Rectal smooth muscle tissue (tissue), 1 donor: ENCODE measurements around the gene AIF1.
A peak's percentile ranks its signal among the peaks of the same experiment; 100 is the strongest.

Experiments
- H3K27ac ChIP-seq: one replicate; pipeline ENCODE4 v1.7.0; 2013; ENCODE audit warnings: low read depth, low read length, inconsistent platforms
- H3K27me3 ChIP-seq: one replicate; pipeline ENCODE4 v1.7.0; 2013; ENCODE audit warnings: low read length; ENCODE audit not compliant: control insufficient read depth, insufficient read depth
- H3K36me3 ChIP-seq: one replicate; pipeline ENCODE4 v1.7.0; 2013; ENCODE audit warnings: low read length; ENCODE audit not compliant: control insufficient read depth, insufficient read depth
- H3K4me1 ChIP-seq: one replicate; pipeline ENCODE4 v1.7.0; 2013; ENCODE audit warnings: low read length; ENCODE audit not compliant: control insufficient read depth, insufficient read depth
- H3K4me3 ChIP-seq: one replicate; pipeline ENCODE4 v1.7.0; 2013; ENCODE audit warnings: low read length
- H3K9ac ChIP-seq: one replicate; pipeline ENCODE4 v1.7.0; 2013; ENCODE audit warnings: low read length

The AIF1 gene

DNA sequence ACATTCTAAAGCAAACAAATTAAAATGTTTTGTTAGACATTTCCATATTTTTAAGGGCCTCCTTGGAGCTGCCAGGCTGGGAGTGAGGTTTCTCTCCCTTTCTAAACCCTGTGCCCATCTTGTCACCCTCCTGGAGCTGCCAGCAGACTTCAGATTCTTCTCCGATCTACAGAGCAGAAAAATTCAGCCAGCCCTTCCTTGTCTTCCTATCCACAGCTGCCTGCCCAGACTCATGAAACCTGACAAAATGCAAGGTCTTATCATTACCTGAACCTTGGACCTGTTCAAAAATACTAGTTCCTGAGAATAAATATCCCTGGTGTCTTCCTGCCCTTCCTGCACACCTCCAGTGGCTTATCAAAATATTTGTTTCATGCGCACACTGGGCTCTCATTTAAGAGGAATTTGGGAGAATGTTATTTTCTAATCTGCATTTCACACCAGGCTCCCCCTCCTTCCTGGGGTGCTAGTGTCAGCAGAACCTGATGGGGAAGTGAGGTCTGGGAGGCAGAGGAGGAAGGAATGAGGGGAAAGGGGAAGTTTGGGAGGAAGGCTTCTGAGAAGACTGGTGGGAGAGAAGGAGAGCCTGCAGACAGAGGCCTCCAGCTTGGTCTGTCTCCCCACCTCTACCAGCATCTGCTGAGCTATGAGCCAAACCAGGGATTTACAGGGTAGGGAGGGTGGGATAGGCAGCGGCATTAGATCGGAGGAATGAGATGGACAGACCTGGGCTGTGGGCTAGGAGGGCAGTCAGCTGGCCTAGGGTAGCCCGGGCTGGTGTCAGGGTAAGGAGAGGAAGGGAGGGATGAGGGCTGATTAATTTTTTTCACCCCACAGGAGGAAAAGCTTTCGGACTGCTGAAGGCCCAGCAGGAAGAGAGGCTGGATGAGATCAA lies at the start of gene AIF1:
AIF1 (plus strand) TSS at position 551 of the 895 bp plus-strand sequence; CDS start at position 647, 96 bp downstream.
- H3K4me3 ChIP-seq: peak within 1 kb of the TSS; percentile 27

DNA sequence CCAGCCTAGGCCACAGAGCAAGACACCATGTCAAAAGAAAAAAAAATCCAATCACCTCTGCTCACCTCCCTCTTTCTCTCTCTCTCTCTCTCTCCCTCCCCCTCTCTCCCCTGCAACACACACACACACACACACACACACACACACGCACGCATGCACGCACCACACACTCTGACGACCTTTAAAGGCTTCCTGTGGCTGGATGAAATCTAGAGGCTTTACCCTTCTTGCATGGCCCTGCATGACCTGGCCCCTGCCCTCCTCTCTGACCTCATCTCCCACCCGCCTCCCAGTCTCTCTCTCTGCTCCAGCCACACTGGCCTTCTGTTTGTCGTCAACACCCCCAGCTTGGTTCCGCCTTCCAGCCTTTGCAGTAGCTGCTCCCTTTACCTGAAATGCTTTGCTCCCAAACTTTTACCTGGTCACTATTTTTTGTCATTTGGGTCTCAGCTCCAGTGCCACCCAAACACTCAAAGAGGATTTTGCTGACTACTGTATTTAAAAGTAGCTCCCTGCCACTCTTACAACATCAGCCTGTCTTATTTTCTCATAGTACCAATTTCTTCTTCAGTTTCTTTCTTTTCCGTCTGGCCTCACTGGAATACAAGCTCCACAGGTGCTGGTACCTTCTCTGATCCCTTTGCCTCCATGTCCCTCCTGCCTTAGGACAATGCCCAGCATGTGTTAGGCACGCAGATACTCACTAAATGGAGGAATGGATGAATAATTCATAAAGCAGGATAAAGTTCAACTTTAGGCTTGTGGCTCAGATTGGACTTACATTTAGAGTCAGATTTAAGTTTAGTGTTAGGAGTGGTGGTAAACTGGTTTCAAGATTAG lies 47.3 kb upstream of the AIF1 start:
- Histone ChIP-seq H3K4me3 (no peak overlapping the region), H3K9ac (no peak overlapping the region), H3K27ac (no peak overlapping the region), H3K27me3 (no peaks in the 10 kb centered on the region), H3K36me3 (no peaks in the 10 kb centered on the region), H3K4me1 (no peaks in the 10 kb centered on the region)

More for the DNA sequence above, at the start of gene AIF1:
- H3K9ac ChIP-seq: no peak within 1 kb of the TSS
- no peaks in the 10 kb centered on the region for H3K4me1 ChIP-seq
- H3K27ac ChIP-seq: no peak within 1 kb of the TSS
- H3K36me3 ChIP-seq: no peaks in the 10 kb centered on the region
- no peaks in the 10 kb centered on the region for H3K27me3 ChIP-seq

DNA sequence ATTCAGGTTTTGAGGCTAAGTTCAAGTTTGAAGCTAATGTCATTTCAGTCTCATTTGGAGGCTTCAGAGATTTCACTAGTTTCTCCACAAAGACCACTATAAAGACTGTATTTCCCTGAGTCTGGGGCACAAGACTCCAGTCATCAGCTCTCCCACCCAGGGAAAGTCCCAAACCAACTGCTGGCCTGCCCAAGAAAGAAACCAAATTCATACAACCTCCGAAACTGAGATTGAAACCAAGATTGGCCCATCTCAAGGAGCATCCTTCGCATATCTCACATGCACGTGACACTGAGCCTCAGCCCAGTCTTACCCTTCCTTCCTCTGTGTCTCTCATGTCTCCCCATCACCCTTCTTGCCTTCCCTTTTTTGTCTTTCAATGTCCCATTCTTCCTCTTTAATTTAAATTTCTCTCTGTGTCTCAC lies 46.5 kb upstream of the AIF1 start:
- no peaks in the 10 kb centered on the region for H3K4me1 ChIP-seq
- H3K36me3 ChIP-seq: no peaks in the 10 kb centered on the region

GRCh38 chr6:31569861-31570536 lies 45.0 kb upstream of the AIF1 start:
- H3K27me3 ChIP-seq: no peaks in the 10 kb centered on the region
- no peak overlapping the region for H3K9ac ChIP-seq
- H3K27ac ChIP-seq: no peak overlapping the region
- no peaks in the 10 kb centered on the region for H3K36me3 ChIP-seq
- H3K4me3 ChIP-seq: no peak overlapping the region
- H3K4me1 ChIP-seq: peaks cover under 1% of the 10 kb centered on the region

More for the DNA sequence above, 46.5 kb upstream of the AIF1 start:
- H3K27me3 ChIP-seq: no peaks in the 10 kb centered on the region
- H3K9ac ChIP-seq: no peak overlapping the region
- H3K4me3 ChIP-seq: no peak overlapping the region
- H3K27ac ChIP-seq: no peak overlapping the region

DNA sequence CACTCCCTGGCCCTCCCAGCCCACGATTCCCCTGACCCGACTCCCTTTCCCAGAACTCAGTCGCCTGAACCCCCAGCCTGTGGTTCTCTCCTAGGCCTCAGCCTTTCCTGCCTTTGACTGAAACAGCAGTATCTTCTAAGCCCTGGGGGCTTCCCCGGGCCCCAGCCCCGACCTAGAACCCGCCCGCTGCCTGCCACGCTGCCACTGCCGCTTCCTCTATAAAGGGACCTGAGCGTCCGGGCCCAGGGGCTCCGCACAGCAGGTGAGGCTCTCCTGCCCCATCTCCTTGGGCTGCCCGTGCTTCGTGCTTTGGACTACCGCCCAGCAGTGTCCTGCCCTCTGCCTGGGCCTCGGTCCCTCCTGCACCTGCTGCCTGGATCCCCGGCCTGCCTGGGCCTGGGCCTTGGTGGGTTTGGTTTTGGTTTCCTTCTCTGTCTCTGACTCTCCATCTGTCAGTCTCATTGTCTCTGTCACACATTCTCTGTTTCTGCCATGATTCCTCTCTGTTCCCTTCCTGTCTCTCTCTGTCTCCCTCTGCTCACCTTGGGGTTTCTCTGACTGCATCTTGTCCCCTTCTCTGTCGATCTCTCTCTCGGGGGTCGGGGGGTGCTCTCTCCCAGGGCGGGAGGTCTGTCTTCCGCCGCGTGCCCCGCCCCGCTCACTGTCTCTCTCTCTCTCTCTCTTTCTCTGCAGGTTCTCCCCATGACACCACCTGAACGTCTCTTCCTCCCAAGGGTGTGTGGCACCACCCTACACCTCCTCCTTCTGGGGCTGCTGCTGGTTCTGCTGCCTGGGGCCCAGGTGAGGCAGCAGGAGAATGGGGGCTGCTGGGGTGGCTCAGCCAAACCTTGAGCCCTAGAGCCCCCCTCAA lies 42.8 kb upstream of the AIF1 start, which contains the start of gene LTA:
LTA (plus strand) TSS at position 249 of the 871 bp plus-strand sequence; CDS start at position 703, 454 bp downstream.
- H3K27ac ChIP-seq: no peak within 1 kb of the TSS
- no peaks in the 10 kb centered on the region for H3K27me3 ChIP-seq
- H3K4me3 ChIP-seq: peak within 1 kb of the TSS; percentile 46
- no peaks in the 10 kb centered on the region for H3K36me3 ChIP-seq
- peaks cover 3% of the 10 kb centered on the region for H3K4me1 ChIP-seq
- H3K9ac ChIP-seq: no peak within 1 kb of the TSS

GRCh38 chr6:31573239-31574105 lies 41.6 kb upstream of the AIF1 start:
- Histone ChIP-seq H3K27me3 (no peaks in the 10 kb centered on the region), H3K27ac (no peak overlapping the region), H3K4me1 (peaks cover 3% of the 10 kb centered on the region), H3K4me3 (no peak overlapping the region), H3K9ac (no peak overlapping the region), H3K36me3 (no peaks in the 10 kb centered on the region)

- no peak overlapping the region for H3K9ac ChIP-seq
- peaks cover 3% of the 10 kb centered on the region for H3K4me1 ChIP-seq
- no peaks in the 10 kb centered on the region for H3K27me3 ChIP-seq
- H3K27ac ChIP-seq: peak overlapping the region; percentile 70
- no peaks in the 10 kb centered on the region for H3K36me3 ChIP-seq
- H3K4me3 ChIP-seq: no peak overlapping the region
Measured at GRCh38 chr6:31574106-31575061, 40.6 kb upstream of the AIF1 start.

DNA sequence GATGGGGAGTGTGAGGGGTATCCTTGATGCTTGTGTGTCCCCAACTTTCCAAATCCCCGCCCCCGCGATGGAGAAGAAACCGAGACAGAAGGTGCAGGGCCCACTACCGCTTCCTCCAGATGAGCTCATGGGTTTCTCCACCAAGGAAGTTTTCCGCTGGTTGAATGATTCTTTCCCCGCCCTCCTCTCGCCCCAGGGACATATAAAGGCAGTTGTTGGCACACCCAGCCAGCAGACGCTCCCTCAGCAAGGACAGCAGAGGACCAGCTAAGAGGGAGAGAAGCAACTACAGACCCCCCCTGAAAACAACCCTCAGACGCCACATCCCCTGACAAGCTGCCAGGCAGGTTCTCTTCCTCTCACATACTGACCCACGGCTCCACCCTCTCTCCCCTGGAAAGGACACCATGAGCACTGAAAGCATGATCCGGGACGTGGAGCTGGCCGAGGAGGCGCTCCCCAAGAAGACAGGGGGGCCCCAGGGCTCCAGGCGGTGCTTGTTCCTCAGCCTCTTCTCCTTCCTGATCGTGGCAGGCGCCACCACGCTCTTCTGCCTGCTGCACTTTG lies 39.6 kb upstream of the AIF1 start, which contains the start of gene TNF:
TNF (plus strand) TSS at position 231 of the 567 bp plus-strand sequence; CDS start at position 408, 177 bp downstream.
- Histone ChIP-seq H3K36me3 (no peaks in the 10 kb centered on the region), H3K4me1 (peaks cover 3% of the 10 kb centered on the region), H3K4me3 (peak within 1 kb of the TSS; percentile 65), H3K9ac (peak within 1 kb of the TSS; percentile 45), H3K27ac (peak within 1 kb of the TSS; percentile 70), H3K27me3 (no peaks in the 10 kb centered on the region)

DNA sequence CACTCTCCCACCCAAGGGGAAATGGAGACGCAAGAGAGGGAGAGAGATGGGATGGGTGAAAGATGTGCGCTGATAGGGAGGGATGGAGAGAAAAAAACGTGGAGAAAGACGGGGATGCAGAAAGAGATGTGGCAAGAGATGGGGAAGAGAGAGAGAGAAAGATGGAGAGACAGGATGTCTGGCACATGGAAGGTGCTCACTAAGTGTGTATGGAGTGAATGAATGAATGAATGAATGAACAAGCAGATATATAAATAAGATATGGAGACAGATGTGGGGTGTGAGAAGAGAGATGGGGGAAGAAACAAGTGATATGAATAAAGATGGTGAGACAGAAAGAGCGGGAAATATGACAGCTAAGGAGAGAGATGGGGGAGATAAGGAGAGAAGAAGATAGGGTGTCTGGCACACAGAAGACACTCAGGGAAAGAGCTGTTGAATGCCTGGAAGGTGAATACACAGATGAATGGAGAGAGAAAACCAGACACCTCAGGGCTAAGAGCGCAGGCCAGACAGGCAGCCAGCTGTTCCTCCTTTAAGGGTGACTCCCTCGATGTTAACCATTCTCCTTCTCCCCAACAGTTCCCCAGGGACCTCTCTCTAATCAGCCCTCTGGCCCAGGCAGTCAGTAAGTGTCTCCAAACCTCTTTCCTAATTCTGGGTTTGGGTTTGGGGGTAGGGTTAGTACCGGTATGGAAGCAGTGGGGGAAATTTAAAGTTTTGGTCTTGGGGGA lies 38.9 kb upstream of the AIF1 start:
- Histone ChIP-seq H3K27me3 (no peaks in the 10 kb centered on the region), H3K4me1 (peaks cover 3% of the 10 kb centered on the region), H3K4me3 (peak overlapping the region; percentile 65), H3K36me3 (no peaks in the 10 kb centered on the region), H3K27ac (peak overlapping the region; percentile 70), H3K9ac (peak overlapping the region; percentile 45)
